HFFc6 (cell line): Measurements from ENCODE around the gene VWDE. TPM values are rescaled to one million over a fixed set of nuclear protein-coding genes. Genes with fewer than 3 reads are reported as not detected.

Source experiments
- DNase-seq: peaks from one replicate; pipeline ENCODE4 v3.0.0-alpha.2; 2018
- H3K27ac Mint-ChIP-seq: 2 replicates; pipeline ENCODE4 v1.8.0; 2020; ENCODE audit warnings: mild to moderate bottlenecking, mixed read lengths
- H3K27me3 Mint-ChIP-seq: 2 replicates; pipeline ENCODE4 v1.8.0; 2021; ENCODE audit warnings: mild to moderate bottlenecking, moderate library complexity, mixed read lengths; ENCODE audit not compliant: insufficient read depth
- H3K36me3 Mint-ChIP-seq: 2 replicates; pipeline ENCODE4 v1.8.0; 2021; ENCODE audit warnings: low read depth, mixed read lengths
- H3K4me1 Mint-ChIP-seq: 2 replicates; pipeline ENCODE4 v1.8.0; 2020; ENCODE audit warnings: low read depth, mixed read lengths
- H3K4me3 Mint-ChIP-seq: 2 replicates; pipeline ENCODE4 v1.8.0; 2020; ENCODE audit warnings: mild to moderate bottlenecking, moderate library complexity, mixed read lengths
- H3K9me3 Mint-ChIP-seq: 2 replicates; pipeline ENCODE4 v1.8.0; 2020; ENCODE audit warnings: mild to moderate bottlenecking, mixed read lengths
- total RNA-seq, 6 experiments: library from RNA; stranded (reverse); fragmentation: NEBNext Ultra II Directional; extraction: Animal tissue kit (Norgen Biotek cat#: 25700); gene quantifications; 2 replicates in 1 of 6; 3 replicates in 5 of 6; pipeline ENCODE4 v1.2.3, GENCODE V29; 2021
- TF ChIP-seq, protein P1 (sequence below): fragments of 200-600 bp; sonication (generic); IDR thresholded peaks from 2 replicates; pipeline ENCODE4 v1.5.0; 2021; ENCODE audit warnings: antibody characterized with exemption, mild to moderate bottlenecking

The VWDE gene
- total RNA-seq, 6 experiments from 2014 or later = not detected

DNA sequence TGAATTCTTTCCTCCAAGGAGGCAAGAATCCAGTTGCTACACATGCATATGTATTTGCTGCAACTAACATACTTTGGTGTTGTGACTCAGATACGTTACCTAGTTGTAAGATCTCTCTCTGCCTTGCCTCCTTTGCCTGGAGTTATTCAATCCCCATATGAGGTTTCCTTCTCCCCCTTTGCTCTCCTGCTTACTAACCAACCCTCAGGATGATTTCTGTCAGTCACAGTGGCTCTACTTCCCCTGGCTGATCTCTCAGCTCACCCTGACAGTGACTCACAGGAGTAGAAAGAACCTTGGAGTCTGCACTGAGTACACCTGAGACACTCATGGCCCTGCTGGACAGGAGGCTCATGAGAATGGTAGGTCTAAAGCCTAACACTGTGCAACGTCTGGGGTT, 100.6 kb downstream of the VWDE start:
- peaks cover 34% of the 10 kb centered on the region for H3K9me3 Mint-ChIP-seq
- no peak for DNase-seq
- no peak overlapping the region for H3K4me3 Mint-ChIP-seq
- H3K27ac Mint-ChIP-seq = no peak overlapping the region
- no peaks in the 10 kb centered on the region for H3K36me3 Mint-ChIP-seq
- no peaks in the 10 kb centered on the region for H3K4me1 Mint-ChIP-seq
- TF ChIP-seq, protein P1, sequence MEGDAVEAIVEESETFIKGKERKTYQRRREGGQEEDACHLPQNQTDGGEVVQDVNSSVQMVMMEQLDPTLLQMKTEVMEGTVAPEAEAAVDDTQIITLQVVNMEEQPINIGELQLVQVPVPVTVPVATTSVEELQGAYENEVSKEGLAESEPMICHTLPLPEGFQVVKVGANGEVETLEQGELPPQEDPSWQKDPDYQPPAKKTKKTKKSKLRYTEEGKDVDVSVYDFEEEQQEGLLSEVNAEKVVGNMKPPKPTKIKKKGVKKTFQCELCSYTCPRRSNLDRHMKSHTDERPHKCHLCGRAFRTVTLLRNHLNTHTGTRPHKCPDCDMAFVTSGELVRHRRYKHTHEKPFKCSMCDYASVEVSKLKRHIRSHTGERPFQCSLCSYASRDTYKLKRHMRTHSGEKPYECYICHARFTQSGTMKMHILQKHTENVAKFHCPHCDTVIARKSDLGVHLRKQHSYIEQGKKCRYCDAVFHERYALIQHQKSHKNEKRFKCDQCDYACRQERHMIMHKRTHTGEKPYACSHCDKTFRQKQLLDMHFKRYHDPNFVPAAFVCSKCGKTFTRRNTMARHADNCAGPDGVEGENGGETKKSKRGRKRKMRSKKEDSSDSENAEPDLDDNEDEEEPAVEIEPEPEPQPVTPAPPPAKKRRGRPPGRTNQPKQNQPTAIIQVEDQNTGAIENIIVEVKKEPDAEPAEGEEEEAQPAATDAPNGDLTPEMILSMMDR = no peak
- H3K27me3 Mint-ChIP-seq = peaks cover 2% of the 10 kb centered on the region; the same call in 1 of the 2 replicates

DNA sequence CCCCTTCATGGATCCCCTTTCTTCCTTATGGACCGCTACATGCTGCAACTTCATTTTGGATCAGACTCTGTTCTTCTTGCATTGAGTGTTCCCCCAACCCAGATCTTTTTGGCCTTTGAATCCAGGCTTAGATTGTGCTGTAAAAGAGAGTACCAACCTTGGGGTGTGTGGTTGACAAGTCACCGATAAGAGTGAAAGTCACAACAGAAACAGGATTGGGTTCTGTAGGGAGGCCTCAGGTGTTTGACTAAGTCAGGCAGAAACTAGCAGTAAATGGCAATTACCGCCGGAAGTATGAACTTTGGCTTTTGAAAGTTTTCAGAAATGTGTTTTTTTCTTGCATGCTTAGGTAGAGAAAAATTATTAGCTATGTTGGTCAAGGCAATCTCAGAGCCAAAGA, 103.2 kb downstream of the VWDE start:
- no peak overlapping the region for H3K27ac Mint-ChIP-seq
- H3K4me1 Mint-ChIP-seq = no peaks in the 10 kb centered on the region
- TF ChIP-seq, protein P1 = no peak
- DNase-seq = no peak
- H3K36me3 Mint-ChIP-seq = no peaks in the 10 kb centered on the region
- peaks cover 35% of the 10 kb centered on the region for H3K9me3 Mint-ChIP-seq
- no peak overlapping the region for H3K4me3 Mint-ChIP-seq
- H3K27me3 Mint-ChIP-seq = peaks cover 2% of the 10 kb centered on the region

DNA sequence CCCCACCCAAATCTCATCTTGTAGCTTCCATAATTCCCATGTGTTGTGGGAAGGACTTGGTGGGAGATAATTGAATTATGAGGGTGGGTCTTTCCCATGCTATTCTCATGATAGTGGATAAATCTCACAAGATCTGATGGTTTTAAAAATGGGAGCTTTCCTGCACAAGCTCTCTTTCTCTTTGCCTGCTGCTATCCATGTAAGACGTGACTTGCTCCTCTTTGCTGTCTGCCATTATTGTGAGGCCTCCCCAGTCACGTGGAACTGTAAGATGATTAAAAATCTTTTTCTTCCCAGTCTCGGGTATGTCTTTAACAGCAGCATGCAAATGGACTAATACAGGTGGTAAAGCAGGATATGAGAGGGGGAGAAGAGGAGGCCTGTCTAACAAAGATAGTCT, 104.3 kb downstream of the VWDE start:
- Mint-ChIP-seq H3K9me3 (peaks cover 41% of the 10 kb centered on the region), H3K4me3 (no peak overlapping the region), H3K36me3 (no peaks in the 10 kb centered on the region), H3K27me3 (peaks cover 2% of the 10 kb centered on the region), H3K27ac (no peak overlapping the region), H3K4me1 (no peaks in the 10 kb centered on the region)
- TF ChIP-seq, protein P1 = no peak
- no peak for DNase-seq

DNA sequence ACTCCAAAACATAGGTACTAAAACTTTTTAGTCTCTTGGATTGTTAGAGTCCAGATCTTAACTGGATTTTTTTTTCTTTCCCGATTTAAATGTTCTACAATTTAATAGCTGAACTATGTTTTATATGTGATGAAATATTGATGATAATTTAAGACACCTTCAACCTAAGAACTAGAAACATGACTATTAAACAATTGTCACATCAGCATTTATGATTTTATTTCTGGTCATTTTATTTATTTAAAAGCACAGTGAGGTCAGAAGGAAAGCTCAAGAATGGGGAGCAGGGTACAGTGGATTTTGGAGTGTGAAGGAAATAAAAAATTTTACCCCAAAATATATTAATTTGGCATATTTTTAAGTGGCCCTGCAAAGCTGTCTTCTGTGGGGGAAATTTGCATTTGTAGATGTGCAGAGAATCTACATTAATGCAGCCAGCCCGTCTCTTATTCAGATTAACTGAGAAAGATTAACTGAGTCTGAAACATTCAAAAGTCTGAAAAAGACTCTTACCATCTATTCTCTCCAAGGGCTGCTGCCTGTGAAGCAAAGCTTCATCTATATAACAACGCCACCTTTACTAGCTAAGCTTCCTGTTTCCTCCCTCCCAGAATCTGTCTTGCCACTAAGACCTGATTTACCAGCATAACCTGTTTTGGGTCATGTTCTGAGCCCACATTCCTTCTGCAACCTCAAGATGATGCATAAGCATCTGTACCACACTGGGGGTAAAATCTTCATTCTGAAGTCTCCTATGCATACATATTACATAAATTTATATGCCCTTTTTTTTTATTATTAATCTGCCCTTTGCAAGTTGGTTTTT, 106.2 kb downstream of the VWDE start:
- no peaks in the 10 kb centered on the region; the same call in 1 of the 2 replicates for H3K27me3 Mint-ChIP-seq
- H3K9me3 Mint-ChIP-seq = peaks cover 34% of the 10 kb centered on the region
- no peaks in the 10 kb centered on the region for H3K4me1 Mint-ChIP-seq
- H3K36me3 Mint-ChIP-seq = no peaks in the 10 kb centered on the region
- no peak overlapping the region for H3K4me3 Mint-ChIP-seq
- TF ChIP-seq, protein P1 = no peak
- DNase-seq = no peak
- no peak overlapping the region for H3K27ac Mint-ChIP-seq

DNA sequence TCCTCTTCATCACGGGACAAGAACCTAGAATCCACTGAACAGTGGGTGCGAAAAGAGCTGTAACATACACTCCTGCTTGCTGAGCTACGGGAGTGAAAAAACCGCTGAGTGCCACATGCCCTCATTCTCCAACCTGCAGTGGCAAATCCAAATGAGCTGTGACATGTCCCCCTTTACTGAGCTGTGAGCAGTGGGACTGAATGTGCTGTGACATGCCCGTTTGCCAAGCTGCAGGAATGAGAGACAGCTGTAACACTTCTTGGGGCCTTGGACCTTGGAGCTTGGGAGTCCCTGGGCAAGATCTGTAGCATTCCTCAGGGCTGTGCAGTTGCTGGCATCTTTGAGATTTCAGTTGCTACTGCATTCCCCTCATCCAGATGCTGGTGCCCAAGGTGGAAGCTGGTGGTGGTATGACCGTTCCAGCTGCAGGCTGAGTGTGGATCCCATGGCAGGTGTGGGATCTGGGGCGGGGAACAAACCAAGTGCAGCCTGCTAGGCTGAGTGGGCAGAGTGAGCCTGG, 107.6 kb downstream of the VWDE start:
- H3K27ac Mint-ChIP-seq = no peak overlapping the region
- no peaks in the 10 kb centered on the region for H3K36me3 Mint-ChIP-seq
- TF ChIP-seq, protein P1 = no peak
- H3K4me3 Mint-ChIP-seq = no peak overlapping the region
- H3K9me3 Mint-ChIP-seq = peaks cover 36% of the 10 kb centered on the region
- no peaks in the 10 kb centered on the region; the same call in 1 of the 2 replicates for H3K27me3 Mint-ChIP-seq
- DNase-seq = no peak
- H3K4me1 Mint-ChIP-seq = no peaks in the 10 kb centered on the region
